ENCODE data around the gene FAT1. TPM values are rescaled to one million over a fixed set of nuclear protein-coding genes. Genes with fewer than 3 reads are reported as not detected.
"Not testable (repeated sequence)": the region's sequence is repeated elsewhere in the genome, so short reads cannot be mapped to it uniquely, and the experiment has no call there.

FAT1 gene
- total RNA-seq, 2 donors from 2014 or later: 65.9 to 69.5 TPM

DNA sequence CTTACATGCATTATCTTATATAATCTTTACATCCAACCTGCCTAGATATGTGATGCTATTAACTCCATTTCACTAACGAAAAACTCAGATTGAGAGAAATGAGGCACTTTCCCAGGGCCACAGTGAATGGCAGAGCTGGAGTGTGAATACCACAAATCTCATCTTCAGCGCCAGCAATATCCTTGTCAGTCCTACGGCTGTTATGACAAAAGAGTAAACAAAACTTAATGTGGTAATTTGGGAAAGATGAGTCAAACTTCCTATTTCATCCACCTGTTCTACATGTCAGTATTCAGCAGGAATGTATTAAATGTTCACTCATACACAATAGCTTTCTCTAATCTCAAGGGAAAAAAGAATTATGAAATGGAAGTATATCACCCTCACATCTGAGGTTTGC, 56.9 kb downstream of the FAT1 start:
- Histone ChIP-seq H3K4me3 (no peak overlapping the region), H3K27me3 (no peaks in the 10 kb centered on the region), H3K36me3 (replicated peaks in 1 of 2; ENCODE audit: insufficient read depth in 1 of 2, low read depth in 2 of 2) (peaks cover 0 to 2% of the 10 kb centered on the region in 2 donors), H3K9me3 (no peaks in the 10 kb centered on the region), H3K27ac (no peak overlapping the region), H3K4me1 (peaks cover 18% of the 10 kb centered on the region)
- intact Hi-C loops (cut with DNase I): no loop called here
- 50 to 59% methylated on average over 3 of the region's 3 CpGs for WGBS, 2 donors
- ATAC-seq (no peak), DNase-seq (no peak)
- TF ChIP-seq, protein P1, sequence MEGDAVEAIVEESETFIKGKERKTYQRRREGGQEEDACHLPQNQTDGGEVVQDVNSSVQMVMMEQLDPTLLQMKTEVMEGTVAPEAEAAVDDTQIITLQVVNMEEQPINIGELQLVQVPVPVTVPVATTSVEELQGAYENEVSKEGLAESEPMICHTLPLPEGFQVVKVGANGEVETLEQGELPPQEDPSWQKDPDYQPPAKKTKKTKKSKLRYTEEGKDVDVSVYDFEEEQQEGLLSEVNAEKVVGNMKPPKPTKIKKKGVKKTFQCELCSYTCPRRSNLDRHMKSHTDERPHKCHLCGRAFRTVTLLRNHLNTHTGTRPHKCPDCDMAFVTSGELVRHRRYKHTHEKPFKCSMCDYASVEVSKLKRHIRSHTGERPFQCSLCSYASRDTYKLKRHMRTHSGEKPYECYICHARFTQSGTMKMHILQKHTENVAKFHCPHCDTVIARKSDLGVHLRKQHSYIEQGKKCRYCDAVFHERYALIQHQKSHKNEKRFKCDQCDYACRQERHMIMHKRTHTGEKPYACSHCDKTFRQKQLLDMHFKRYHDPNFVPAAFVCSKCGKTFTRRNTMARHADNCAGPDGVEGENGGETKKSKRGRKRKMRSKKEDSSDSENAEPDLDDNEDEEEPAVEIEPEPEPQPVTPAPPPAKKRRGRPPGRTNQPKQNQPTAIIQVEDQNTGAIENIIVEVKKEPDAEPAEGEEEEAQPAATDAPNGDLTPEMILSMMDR (IDR thresholded peaks at IDR 0.05): no peak
- TF ChIP-seq POLR2A (IDR thresholded peaks at IDR 0.05): no peak

- Histone ChIP-seq H3K4me3 (no peak overlapping the region), H3K27ac (no peak overlapping the region), H3K4me1 (peaks cover 18% of the 10 kb centered on the region), H3K36me3 (replicated peaks in 1 of 2; ENCODE audit: insufficient read depth in 1 of 2, low read depth in 2 of 2) (peaks cover 0 to 4% of the 10 kb centered on the region in 2 donors), H3K9me3 (no peaks in the 10 kb centered on the region), H3K27me3 (no peaks in the 10 kb centered on the region)
- peak; percentile 47 for ATAC-seq
- no peak for DNase-seq
- 34 to 42% methylated on average over 4 of the region's 4 CpGs for WGBS, 2 donors
- TF ChIP-seq POLR2A (IDR thresholded peaks at IDR 0.05): no peak
- TF ChIP-seq, protein P1 (IDR thresholded peaks at IDR 0.05): no peak
- intact Hi-C loops (cut with DNase I): no loop called here
Observed at GRCh38 chr4:186666252-186666651, 57.4 kb downstream of the FAT1 start.

GRCh38 chr4:186660403-186660802, 63.3 kb downstream of the FAT1 start:
- TF ChIP-seq, protein P1 (IDR thresholded peaks at IDR 0.05): no peak
- no peak for TF ChIP-seq POLR2A (IDR thresholded peaks at IDR 0.05)
- no peaks in the 10 kb centered on the region for H3K27me3 ChIP-seq
- no peaks in the 10 kb centered on the region for H3K9me3 ChIP-seq
- no peaks in the 10 kb centered on the region for H3K4me1 ChIP-seq
- intact Hi-C loops (cut with DNase I): no loop called here
- whole genome bisulfite sequencing, 2 donors: 94 to 95% methylated on average over 4 of the region's 4 CpGs
- ATAC-seq (no peak), DNase-seq (no peak)
- H3K27ac ChIP-seq: no peak overlapping the region
- H3K36me3 ChIP-seq (replicated peaks in 1 of 2; ENCODE audit: insufficient read depth in 1 of 2, low read depth in 2 of 2): peaks cover 0 to 4% of the 10 kb centered on the region in 2 donors
- no peak overlapping the region for H3K4me3 ChIP-seq

GRCh38 chr4:186659935-186660334, 63.7 kb downstream of the FAT1 start:
- no peak overlapping the region for H3K4me3 ChIP-seq
- intact Hi-C loops (cut with DNase I): no loop called here
- H3K9me3 ChIP-seq: no peaks in the 10 kb centered on the region
- no peak overlapping the region for H3K27ac ChIP-seq
- DNase-seq: no peak
- H3K27me3 ChIP-seq: no peaks in the 10 kb centered on the region
- H3K4me1 ChIP-seq: no peaks in the 10 kb centered on the region
- peaks cover 0 to 4% of the 10 kb centered on the region in 2 donors for H3K36me3 ChIP-seq (replicated peaks in 1 of 2; ENCODE audit: insufficient read depth in 1 of 2, low read depth in 2 of 2)
- WGBS, 2 donors: 85 to 86% methylated on average over 14 of the region's 14 CpGs
- no peak for ATAC-seq
- TF ChIP-seq POLR2A (IDR thresholded peaks at IDR 0.05): no peak
- TF ChIP-seq, protein P1 (IDR thresholded peaks at IDR 0.05): no peak

- DNase-seq; ATAC-seq; H3K36me3 ChIP-seq (replicated peaks in 1 of 2; ENCODE audit: insufficient read depth in 1 of 2, low read depth in 2 of 2); H3K4me1 ChIP-seq; H3K27me3 ChIP-seq; intact Hi-C loops (cut with DNase I); H3K27ac ChIP-seq; H3K9me3 ChIP-seq; H3K4me3 ChIP-seq: not testable (repeated sequence)
- WGBS, 2 donors: 62% methylated on average over 16 of the region's 16 CpGs
Observed at GRCh38 chr4:186659456-186659855, 64.2 kb downstream of the FAT1 start.

All from body of pancreas (tissue), 4 donors.